ENCODE data around the gene NKAIN2.
"Not testable (repeated sequence)": the region's sequence is repeated elsewhere in the genome, so short reads cannot be mapped to it uniquely, and the experiment has no call there.

The NKAIN2 gene

DNA sequence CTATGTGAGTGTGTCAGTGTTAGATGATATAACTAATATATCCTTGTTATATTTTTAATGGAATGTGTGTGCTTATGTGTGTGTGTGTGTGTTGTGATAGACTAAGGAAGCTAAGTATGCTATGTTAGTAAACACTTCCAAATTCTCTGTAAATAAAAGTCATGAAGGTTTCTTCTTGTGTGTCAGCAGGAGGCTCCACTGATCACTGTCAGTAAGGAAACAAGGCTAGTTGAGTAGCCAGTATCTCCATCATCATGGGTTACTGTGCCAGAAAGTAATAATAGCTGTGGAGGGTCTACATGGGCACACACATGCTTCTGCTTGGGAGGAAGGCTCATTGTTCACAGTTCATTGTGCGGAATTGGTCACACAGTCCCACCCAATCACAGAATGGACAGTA is 855.8 kb downstream of the NKAIN2 start:
- no peak for DNase-seq

- DNase-seq, result no peak
These were observed 856.5 kb downstream of the NKAIN2 start for GRCh38 chr6:124660185-124660584.

- DNase-seq, result no peak
These were observed 857.5 kb downstream of the NKAIN2 start for GRCh38 chr6:124661097-124661661.

DNA sequence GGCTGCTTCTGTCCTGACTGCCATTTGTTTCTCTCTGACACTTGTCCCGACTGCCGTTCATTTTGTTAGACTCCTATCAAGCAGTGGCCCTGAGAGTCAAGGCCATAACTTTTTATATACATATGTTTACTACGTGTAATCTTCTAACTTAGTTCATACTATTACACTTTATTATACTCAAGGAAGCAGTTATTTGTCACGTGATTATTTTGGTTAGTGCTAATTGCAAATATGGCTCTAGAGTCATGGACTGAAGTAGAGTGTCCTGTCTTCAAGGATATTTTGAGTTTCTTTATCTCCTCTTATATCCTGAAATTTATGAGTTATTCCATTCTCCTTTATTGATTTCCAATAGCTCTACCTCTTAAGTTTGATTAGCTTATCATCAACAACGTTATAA is 864.4 kb downstream of the NKAIN2 start:
- DNase-seq, result no peak

DNA sequence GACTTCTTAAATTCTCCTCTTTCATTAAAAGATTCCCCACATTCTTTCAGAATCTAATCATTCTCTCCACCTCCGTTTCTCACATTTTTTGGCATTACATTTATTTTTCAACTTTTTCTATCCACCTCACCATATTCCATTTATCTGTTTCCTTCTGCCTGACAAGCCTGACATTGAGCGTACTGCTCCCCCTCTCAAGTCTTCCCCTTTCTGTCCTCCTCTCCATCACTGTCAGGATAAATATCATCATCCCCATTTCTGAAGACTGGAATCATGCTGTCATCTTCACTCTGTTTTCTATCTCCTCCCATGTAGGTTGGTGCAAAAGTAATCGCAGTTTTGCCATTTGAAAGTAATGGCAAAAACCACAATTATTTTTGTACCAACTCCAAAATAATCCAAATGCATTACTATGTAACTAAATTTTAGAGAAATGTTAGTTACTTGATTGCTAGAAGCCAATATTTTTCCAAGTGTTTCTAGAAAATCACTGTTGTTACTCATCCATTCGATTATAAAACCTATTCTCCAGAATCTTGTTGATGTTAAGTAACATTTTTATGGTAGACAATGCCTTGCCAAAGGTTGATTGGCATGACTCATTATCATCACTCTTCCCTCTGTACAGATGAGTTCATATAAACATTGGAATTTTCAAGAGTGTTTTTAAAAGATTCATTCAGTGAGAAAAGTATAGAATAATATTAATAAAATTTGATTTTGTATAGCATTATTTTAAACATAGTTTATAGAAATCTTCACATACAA is 866.2 kb downstream of the NKAIN2 start:
- DNase-seq, result no peak

DNA sequence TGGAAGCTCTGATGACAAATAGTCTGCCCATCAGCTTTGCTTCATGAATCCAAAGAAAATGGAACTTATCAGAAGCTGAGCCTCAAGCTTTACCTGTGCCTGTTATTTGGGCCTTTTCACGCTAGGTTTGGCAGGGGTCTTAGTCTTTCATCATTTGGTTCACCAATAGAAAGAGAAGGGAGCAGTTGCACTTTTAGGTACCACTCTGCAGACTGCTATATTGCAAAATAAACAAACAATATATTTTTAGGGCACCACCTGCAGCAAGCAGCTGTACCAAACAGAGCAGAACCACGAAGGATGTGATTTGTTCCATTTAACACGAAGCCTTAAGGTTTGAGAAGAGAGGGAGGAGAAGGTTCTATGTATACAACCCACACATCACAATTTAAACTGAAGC is 867.1 kb downstream of the NKAIN2 start:
- DNase-seq, result no peak

- no peak for DNase-seq
These were observed 867.7 kb downstream of the NKAIN2 start for GRCh38 chr6:124671324-124671723.

GRCh38 chr6:124674042-124674441 is 870.4 kb downstream of the NKAIN2 start:
- no peak for DNase-seq

- DNase-seq, result no peak
These were observed 872.4 kb downstream of the NKAIN2 start for GRCh38 chr6:124676033-124676432.

DNA sequence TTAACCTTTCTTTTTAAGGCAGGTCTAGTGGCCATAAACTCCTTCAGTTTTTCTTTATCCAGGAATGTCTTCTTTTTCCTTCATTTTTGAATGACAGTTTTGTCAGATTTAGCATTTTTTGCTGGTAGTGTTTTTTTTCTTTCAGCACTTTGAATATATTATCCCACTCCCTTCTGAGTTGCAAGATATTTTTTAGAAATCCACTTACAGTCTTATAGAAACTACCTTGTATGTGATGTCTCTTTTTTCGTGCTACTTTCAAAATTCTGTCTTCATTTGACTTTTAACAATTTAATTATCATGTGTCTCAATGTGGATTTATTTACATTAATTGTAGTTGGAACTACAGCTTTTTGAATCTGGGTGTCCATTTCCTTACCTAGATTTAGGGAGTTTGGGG is 874.2 kb downstream of the NKAIN2 start:
- no peak for DNase-seq

DNA sequence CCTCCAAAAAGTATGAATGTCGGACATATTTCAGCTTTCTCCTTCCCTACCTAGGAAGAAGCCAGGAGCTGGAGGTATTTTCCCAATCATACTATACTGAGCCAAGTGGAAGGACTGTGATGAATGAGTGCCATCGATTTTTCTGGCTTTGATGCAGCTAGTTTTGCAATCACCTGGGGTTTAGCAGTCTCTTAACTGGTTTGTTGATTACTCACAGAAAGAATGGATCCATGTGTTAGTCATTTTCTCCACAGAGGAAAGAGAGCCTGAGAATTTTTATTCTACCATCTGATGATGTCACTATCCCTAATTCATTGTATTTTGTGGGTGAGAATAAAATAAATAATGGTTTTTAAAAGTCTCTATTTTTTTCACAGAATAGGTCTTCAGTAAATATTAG is 875.7 kb downstream of the NKAIN2 start:
- DNase-seq, result no peak

DNA sequence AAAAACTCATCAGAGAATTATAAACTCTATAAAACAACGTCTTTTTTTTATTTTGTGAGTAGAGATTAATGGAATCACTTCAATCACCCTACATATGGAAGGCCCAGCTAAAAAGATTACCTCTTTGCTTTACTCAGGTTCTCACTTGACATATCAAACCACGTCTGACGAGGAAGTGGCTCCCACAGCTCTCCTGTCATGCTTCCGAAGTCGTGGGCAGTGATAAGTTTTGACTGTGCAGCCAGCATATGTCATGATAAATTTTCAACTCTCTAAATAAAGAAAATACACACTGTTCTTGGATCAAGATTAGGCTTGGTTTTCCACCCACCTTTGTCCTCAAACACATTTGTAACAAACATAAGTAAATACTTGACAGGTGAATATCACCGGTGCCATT is 879.1 kb downstream of the NKAIN2 start:
- DNase-seq, result no peak

- no peak for DNase-seq
These were observed 879.8 kb downstream of the NKAIN2 start for GRCh38 chr6:124683507-124683906.

GRCh38 chr6:124684621-124685020 is 881.0 kb downstream of the NKAIN2 start:
- DNase-seq, result no peak

DNA sequence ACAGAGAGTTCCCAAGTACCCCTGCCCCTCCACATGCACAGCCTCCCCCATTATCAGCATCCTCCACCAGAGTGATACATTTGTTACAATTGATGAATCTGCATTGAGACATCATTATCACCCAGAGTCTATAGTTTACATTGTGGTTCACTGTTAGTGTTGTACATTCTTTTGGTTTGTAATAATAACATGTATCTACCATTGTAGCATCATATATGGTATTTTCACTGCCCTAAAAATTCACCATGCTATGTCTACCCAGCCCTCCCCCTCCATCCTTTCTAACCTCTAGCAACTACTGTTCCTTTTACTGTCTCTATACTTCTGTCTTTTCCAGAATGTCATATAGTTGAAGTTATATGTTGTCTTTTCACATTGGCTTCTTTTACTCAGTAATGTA is 884.7 kb downstream of the NKAIN2 start:
- DNase-seq, result no peak

GRCh38 chr6:124694139-124694705 is 890.6 kb downstream of the NKAIN2 start:
- peak; percentile 87 for DNase-seq

DNA sequence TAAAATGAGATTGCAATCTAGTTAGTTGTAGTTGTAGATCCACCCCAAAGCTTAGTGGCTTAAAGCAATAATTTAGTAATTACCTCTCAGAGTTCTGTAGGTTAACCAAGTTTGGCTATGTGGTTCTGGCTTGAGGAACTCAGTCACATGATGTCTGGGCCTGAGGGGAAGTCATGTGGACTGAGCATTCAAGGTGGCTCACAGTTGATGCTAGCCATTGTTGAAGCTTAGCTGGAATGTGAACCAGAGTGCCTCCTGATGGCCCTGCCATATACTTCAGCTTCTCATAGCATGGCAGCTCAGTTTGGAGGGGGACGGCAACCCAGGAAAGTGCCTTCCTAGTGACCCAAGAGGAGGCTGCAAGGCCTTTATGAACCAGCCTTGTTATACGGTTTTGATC is 895.4 kb downstream of the NKAIN2 start:
- no peak for DNase-seq

- DNase-seq, result no peak
These were observed 899.9 kb downstream of the NKAIN2 start for GRCh38 chr6:124703541-124703940.

DNA sequence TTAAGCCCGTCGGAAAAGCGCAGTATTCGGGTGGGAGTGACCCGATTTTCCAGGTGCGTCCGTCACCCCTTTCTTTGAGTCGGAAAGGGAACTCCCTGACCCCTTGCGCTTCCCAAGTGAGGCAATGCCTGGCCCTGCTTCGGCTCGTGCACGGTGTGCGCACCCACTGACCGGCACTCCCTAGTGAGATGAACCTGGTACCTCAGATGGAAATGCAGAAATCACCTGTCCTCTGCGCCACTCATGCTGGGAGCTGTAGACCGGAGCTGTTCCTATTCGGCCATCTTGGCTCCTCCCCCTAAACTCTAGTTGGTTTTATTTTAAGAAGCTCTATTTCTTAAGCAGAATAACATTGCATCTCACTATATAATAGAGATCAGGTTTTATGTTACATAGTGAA is 908.9 kb downstream of the NKAIN2 start:
- not testable (repeated sequence) for DNase-seq

- DNase-seq, result peak; percentile 17
These were observed 911.1 kb downstream of the NKAIN2 start for GRCh38 chr6:124714728-124715127.

DNA sequence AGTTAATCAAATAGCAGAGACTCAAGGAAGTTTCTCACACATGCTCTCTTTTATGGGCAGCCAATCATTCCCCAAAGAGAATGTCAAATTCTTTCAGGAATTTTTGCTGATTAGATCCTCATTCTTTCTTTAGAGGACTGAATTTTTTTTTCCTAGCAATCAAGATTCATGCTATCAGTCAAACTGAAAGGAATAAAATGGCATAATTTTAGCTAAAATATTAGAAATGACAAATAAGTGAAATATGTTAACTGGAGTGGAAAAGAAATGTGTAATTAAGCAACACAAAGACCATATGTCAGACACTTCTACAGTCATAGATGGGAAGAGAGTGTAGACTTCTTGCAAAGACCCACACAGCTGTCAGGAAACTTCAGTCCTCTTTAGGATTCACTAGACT is 916.2 kb downstream of the NKAIN2 start:
- DNase-seq, result peak; percentile 63

DNA sequence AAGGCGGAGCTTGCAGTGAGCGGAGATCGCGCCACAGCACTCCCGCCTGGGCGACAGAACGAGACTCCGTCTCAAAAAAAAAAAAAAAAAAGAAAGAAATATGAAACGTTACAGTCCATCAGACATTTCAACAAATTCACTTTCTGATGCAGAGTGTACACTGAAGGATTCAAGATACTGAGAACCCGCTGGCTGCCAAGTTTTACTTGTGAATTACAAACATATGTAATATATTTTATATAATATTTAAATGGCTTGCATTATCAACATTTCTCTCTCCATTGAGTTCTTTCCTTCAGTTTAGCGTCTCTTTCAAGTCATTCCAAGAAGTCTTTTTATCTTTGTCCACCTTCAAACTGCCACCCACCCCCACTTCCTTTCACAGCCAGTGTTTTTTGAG is 917.7 kb downstream of the NKAIN2 start:
- no peak for DNase-seq

DNA sequence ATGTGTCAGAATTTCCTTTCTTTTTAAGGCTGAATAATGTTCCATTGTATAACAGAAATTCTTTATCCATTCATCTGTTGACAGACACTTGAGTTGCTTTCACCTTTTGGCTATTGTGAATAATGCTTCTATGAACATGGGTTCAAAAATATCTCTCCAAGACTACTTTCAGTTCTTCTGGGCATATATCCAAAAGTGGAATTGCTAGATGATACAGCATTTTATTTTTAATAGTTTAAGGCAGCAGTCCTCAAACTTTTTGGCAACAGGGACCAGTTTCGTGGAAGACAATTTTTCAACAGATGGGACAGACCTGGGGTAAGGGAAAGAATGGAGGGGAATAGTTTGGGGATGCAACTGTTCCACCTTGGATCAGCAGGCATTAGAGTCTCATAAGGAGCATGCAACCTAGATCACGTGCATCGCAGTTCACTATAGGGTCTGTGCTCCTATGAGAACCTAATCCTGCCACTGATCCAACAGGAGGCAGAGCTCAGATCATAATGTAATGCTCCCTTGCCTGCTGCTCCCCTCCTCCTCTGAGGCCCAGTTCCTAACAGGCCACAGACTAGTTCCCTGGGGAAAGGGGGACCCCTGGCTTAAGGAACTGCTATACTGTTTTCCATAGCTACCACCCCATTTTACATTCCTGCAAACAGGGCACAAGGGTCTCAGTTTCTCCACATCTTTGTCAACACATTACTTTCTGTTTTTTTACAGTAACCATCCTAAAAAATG is 918.6 kb downstream of the NKAIN2 start:
- no peak for DNase-seq

DNA sequence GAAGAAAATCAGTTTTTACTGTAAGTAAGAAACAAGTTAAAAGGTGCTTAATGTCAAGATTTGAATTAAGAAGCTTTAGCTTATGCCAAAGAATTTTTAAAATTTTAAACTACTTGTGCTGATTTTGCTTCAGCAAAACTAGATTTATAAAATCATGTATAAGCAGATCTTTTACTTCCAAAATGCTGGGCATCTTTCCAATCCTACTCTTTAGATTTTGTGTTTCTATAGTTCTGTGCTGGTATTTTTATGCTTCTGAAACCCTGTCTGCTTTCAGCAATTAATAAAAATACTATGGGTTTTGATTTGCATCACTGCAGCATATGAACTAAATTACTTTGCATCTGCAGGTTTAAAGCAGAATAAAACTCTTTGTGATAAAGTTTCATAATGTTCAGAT is 920.0 kb downstream of the NKAIN2 start:
- no peak for DNase-seq
